SK-N-SH (cell line): ENCODE data around the gene HS3ST3A1. TPM values are rescaled to one million over a fixed set of nuclear protein-coding genes. Genes with fewer than 3 reads are reported as not detected.
A peak's percentile ranks its signal among the peaks of the same experiment; 100 is the strongest.

Experiments
- CTCF ChIA-PET: fragments of 300-600, 350-600 bp; formaldehyde crosslinking; extraction: SDS; loops from one replicate; lab custom pipeline; 2021; lab: Yijun Ruan, JAX
- POLR2A ChIA-PET: fragments of 350-600 bp; sonication (Branson Sonifier 250); formaldehyde crosslinking; extraction: SDS; loops from one replicate; lab custom pipeline; 2020; ENCODE audit warnings: antibody characterized with exemption, inconsistent platforms; lab: Yijun Ruan, JAX
- DNase-seq: peaks from one replicate; pipeline ENCODE4 v3.0.0; 2012
- H2AFZ ChIP-seq: fragments of 200-600 bp; sonication (generic); 2 replicates; pipeline ENCODE4 v1.8.1; 2016; ENCODE audit warnings: antibody characterized with exemption, mild to moderate bottlenecking, low read depth
- H3F3A ChIP-seq: fragments of 200-600 bp; sonication (generic); replicated peaks from 2 replicates; pipeline ENCODE3; 2016; ENCODE audit warnings: antibody characterized with exemption, mild to moderate bottlenecking; ENCODE audit not compliant: insufficient read depth
- H3K27ac ChIP-seq, 2 experiments: fragments of 200-500 bp in 1 of 2; fragments of 200-600 bp in 1 of 2; sonication (Bioruptor generic) in 1 of 2; sonication (generic), shearing (Covaris generic) in 1 of 2; 2 replicates each; pipeline versions ENCODE4 v1.5.1 to v1.6.1; 2014 to 2016; ENCODE audit warnings: low read depth in 2 of 2, inconsistent platforms in 1 of 2, low read length in 1 of 2, mild to moderate bottlenecking in 1 of 2, mixed read lengths in 1 of 2
- H3K27me3 ChIP-seq: fragments of 200-600 bp; sonication (generic), shearing (Covaris generic); 2 replicates; pipeline ENCODE4 v1.6.1; 2016; ENCODE audit warnings: mixed run types; ENCODE audit not compliant: insufficient read depth
- H3K36me3 ChIP-seq, 2 experiments: fragments of 200-500 bp in 1 of 2; fragments of 200-600 bp in 1 of 2; sonication (Bioruptor generic) in 1 of 2; sonication (generic) in 1 of 2; replicated peaks in 1 of 2; 2 replicates each; pipeline versions ENCODE3 to v1.5.1; 2014 to 2016; ENCODE audit warnings: low read length in 1 of 2, mild to moderate bottlenecking in 1 of 2; ENCODE audit not compliant: insufficient read depth in 2 of 2, control insufficient read depth in 1 of 2
- H3K4me1 ChIP-seq, 2 experiments: fragments of 200-500 bp in 1 of 2; fragments of 200-600 bp in 1 of 2; sonication (Bioruptor generic) in 1 of 2; sonication (generic), shearing (Covaris generic) in 1 of 2; 2 replicates each; pipeline versions ENCODE4 v1.5.1 to v1.6.1; 2014 to 2016; ENCODE audit warnings: low read depth in 1 of 2, low read length in 1 of 2, mixed run types in 1 of 2; ENCODE audit not compliant: insufficient read depth in 2 of 2, control insufficient read depth in 1 of 2
- H3K4me2 ChIP-seq: fragments of 200-600 bp; sonication (generic), shearing (Covaris generic); 2 replicates; pipeline ENCODE4 v1.6.1; 2017; ENCODE audit warnings: mixed run types
- H3K4me3 ChIP-seq, 2 experiments: fragments of 200-500 bp in 1 of 2; fragments of 200-600 bp in 1 of 2; sonication (Bioruptor generic) in 1 of 2; sonication (generic), shearing (Covaris generic) in 1 of 2; 2 replicates each; pipeline versions ENCODE4 v1.5.1 to v1.8.1; 2014 to 2016; ENCODE audit warnings: low read depth in 2 of 2, inconsistent platforms in 1 of 2, low read length in 1 of 2, mild to moderate bottlenecking in 1 of 2, mixed read lengths in 1 of 2, moderate library complexity in 1 of 2
- H3K79me2 ChIP-seq: fragments of 200-600 bp; sonication (generic); 2 replicates; pipeline ENCODE4 v1.8.1; 2017; ENCODE audit warnings: mild to moderate bottlenecking; ENCODE audit not compliant: insufficient read depth
- H3K9ac ChIP-seq: fragments of 200-600 bp; sonication (generic); 2 replicates; pipeline ENCODE4 v1.6.1; 2017; ENCODE audit warnings: mixed run types
- H3K9me2 ChIP-seq: fragments of 200-600 bp; sonication (generic); 2 replicates; pipeline ENCODE4 v1.6.1; 2017; ENCODE audit warnings: mixed run types
- H3K9me3 ChIP-seq: fragments of 200-600 bp; sonication (generic); 2 replicates; pipeline ENCODE4 v1.6.1; 2017; ENCODE audit warnings: mixed run types, mild to moderate bottlenecking, moderate library complexity
- H4K20me1 ChIP-seq: fragments of 200-600 bp; sonication (generic); 2 replicates; pipeline ENCODE4 v1.6.1; 2017; ENCODE audit warnings: mild to moderate bottlenecking, mixed run types; ENCODE audit not compliant: insufficient read depth
- CHD2 ChIP-seq: fragments of 150-350 bp; IDR thresholded peaks from 2 replicates; pipeline ENCODE4 v1.6.1; 2018; ENCODE audit warnings: low read length; ENCODE audit not compliant: partially characterized antibody
- ELF1 ChIP-seq: IDR thresholded peaks from 2 replicates; pipeline ENCODE4 v1.4.0; 2012
- EZH2phosphoT487 ChIP-seq: fragments of 200-600 bp; sonication (generic); IDR thresholded peaks from 2 replicates; pipeline ENCODE4 v1.6.1; 2017; ENCODE audit warnings: low read depth, mixed run types, mild to moderate bottlenecking, antibody characterized with exemption, moderate library complexity, borderline replicate concordance
- FOXJ3 ChIP-seq: sonication (generic); formaldehyde crosslinking; IDR thresholded peaks from 2 replicates; pipeline ENCODE4 v1.5.1; 2020; ENCODE audit warnings: mild to moderate bottlenecking, missing genetic modification reagents
- FOXM1 ChIP-seq: IDR thresholded peaks from 2 replicates; pipeline ENCODE4 v1.4.0; 2012; ENCODE audit warnings: low read depth, mild to moderate bottlenecking
- MAX ChIP-seq: IDR thresholded peaks from 2 replicates; pipeline ENCODE4 v1.4.0; 2012; ENCODE audit warnings: low read depth
- MXI1 ChIP-seq: IDR thresholded peaks from 2 replicates; pipeline ENCODE4 v1.6.1; 2012; ENCODE audit warnings: mild to moderate bottlenecking, low read depth, low read length, improper control_type of control experiment
- RAD21 ChIP-seq: IDR thresholded peaks from 2 replicates; pipeline ENCODE4 v1.6.1; 2012; ENCODE audit warnings: mild to moderate bottlenecking, low read length
- REST ChIP-seq: IDR thresholded peaks from 2 replicates; pipeline ENCODE4 v1.6.1; 2012; ENCODE audit warnings: mild to moderate bottlenecking, low read depth, low read length, moderate library complexity
- RFX5 ChIP-seq: IDR thresholded peaks from 2 replicates; pipeline ENCODE4 v1.6.1; 2012; ENCODE audit warnings: mild to moderate bottlenecking, improper control_type of control experiment, low read length
- RXRA ChIP-seq: IDR thresholded peaks from 2 replicates; pipeline ENCODE4 v1.4.0; 2012; ENCODE audit warnings: low read depth, mild to moderate bottlenecking, borderline replicate concordance
- SMC3 ChIP-seq: IDR thresholded peaks from 2 replicates; pipeline ENCODE4 v1.6.1; 2012; ENCODE audit warnings: low read depth, low read length, improper control_type of control experiment
- TAF1 ChIP-seq: IDR thresholded peaks from 2 replicates; pipeline ENCODE4 v1.6.1; 2012; ENCODE audit warnings: low read depth, mild to moderate bottlenecking, low read length, moderate library complexity, borderline replicate concordance
- TCF12 ChIP-seq: IDR thresholded peaks from 2 replicates; pipeline ENCODE4 v1.4.0; 2012
- YY1 ChIP-seq: IDR thresholded peaks from 2 replicates; pipeline ENCODE4 v1.4.0; 2012; ENCODE audit warnings: low read depth, mild to moderate bottlenecking
- polyA plus RNA-seq, 3 experiments: library from polyadenylated mRNA; depleted of rRNA; stranded (reverse); fragments of >200 nt; gene quantifications; 2 replicates each; pipeline ENCODE4 v1.2.3, GENCODE V29; 2012

Gene HS3ST3A1
- polyA plus RNA-seq, 1 of the 3 experiments (the other 2 are of a cell fraction): 22.6 TPM

GRCh38 chr17:13544292-13544691 lies 57.4 kb downstream of the HS3ST3A1 start (continued):
- peak; percentile 57; the same call in 1 of the 2 replicates for TF ChIP-seq REST
- peak; percentile 45; the same call in 1 of the 2 replicates for TF ChIP-seq TAF1
- 0 out of 2 replicates have a peak, but pooled peaks have one; percentile 23 for TF ChIP-seq ELF1
- TF ChIP-seq FOXJ3 (CRISPR knock-in tag): no peak

GRCh38 chr17:13542636-13543035 lies 59.1 kb downstream of the HS3ST3A1 start:
- H3K36me3 ChIP-seq: peaks cover 0 to 24% of the 10 kb centered on the region in 2 experiments
- H3K4me1 ChIP-seq: peaks cover 4 to 43% of the 10 kb centered on the region in 2 experiments
- no peak overlapping the region for H2AFZ ChIP-seq
- no peaks in the 10 kb centered on the region for H3K27me3 ChIP-seq
- ChIA-PET CTCF (no interaction called here), POLR2A (no interaction called here)
- H3K4me3 ChIP-seq: no peak overlapping the region
- peak overlapping the region; percentile 11; the same call in 1 of the 2 replicates for H3K4me2 ChIP-seq
- no peak for DNase-seq
- no peaks in the 10 kb centered on the region for H4K20me1 ChIP-seq
- H3F3A ChIP-seq: peaks cover 71% of the 10 kb centered on the region
- peak overlapping the region in 1 of 2 experiments; percentile 96; a peak in 2 of 4 replicates for H3K27ac ChIP-seq
- H3K79me2 ChIP-seq: peaks cover 61% of the 10 kb centered on the region
- H3K9ac ChIP-seq: no peak overlapping the region
- no peaks in the 10 kb centered on the region for H3K9me3 ChIP-seq
- TF ChIP-seq RFX5 (no peak), EZH2phosphoT487 (no peak), SMC3 (no peak), YY1 (no peak), TCF12 (no peak), FOXM1 (no peak), RAD21 (no peak), MAX (no peak), RXRA (no peak), MXI1 (no peak), CHD2 (no peak)
- H3K9me2 ChIP-seq: no peaks in the 10 kb centered on the region
